Omental fat pad (tissue), 4 donors: ENCODE data around the gene SFTPA2. TPM values are rescaled to one million over a fixed set of nuclear protein-coding genes. Genes with fewer than 3 reads are reported as not detected.
"Not testable (repeated sequence)": the region's sequence is repeated elsewhere in the genome, so short reads cannot be mapped to it uniquely, and the experiment has no call there.

Source experiments
- ATAC-seq: fragments of 150-250 bp; one replicate; pipeline ENCODE4 v1.9.1; 2016; ENCODE audit warnings: mild to moderate bottlenecking, moderate library complexity; ENCODE audit not compliant: low FRiP score
- DNase-seq: peaks from one replicate; pipeline ENCODE4 v3.0.0-alpha.2; 2019; ENCODE audit warnings: low spot score
- total RNA-seq, 4 donors: library from RNA; depleted of rRNA; stranded (reverse); fragments of >200 nt; gene quantifications; one replicate each; pipeline ENCODE4 v1.1.0, GENCODE V29; 2016
- TF ChIP-seq, protein P1 (sequence below), 3 donors: fragments of 450-650 bp; IDR thresholded peaks; one replicate each; pipeline ENCODE4 v1.5.1; 2016 to 2017; ENCODE audit warnings: antibody characterized with exemption in 3 of 3, mild to moderate bottlenecking in 3 of 3, moderate library complexity in 2 of 3

SFTPA2 gene
- total RNA-seq, 4 donors from 2014 or later: 0.25 TPM; not detected in 3

DNA sequence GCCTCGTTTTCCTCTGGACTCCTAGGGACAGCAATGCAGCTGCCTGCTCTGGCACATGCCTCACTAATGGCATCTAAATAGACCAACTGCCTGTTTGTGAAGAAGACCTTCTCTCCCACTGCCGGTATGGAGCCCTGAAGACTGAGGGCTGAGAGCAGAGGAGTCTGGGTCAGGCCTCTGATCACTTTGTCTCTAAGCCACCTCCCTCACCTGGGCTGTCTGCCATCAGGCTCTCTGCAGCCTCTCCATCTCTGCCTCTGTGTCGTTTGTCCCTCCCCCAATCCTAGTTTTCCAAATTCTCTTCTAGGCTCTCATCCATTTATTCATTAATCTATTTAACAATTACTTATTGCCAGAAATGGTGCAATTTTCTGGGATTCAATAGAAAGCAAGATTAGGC lies 35.3 kb upstream of the SFTPA2 start:
- TF ChIP-seq, protein P1, sequence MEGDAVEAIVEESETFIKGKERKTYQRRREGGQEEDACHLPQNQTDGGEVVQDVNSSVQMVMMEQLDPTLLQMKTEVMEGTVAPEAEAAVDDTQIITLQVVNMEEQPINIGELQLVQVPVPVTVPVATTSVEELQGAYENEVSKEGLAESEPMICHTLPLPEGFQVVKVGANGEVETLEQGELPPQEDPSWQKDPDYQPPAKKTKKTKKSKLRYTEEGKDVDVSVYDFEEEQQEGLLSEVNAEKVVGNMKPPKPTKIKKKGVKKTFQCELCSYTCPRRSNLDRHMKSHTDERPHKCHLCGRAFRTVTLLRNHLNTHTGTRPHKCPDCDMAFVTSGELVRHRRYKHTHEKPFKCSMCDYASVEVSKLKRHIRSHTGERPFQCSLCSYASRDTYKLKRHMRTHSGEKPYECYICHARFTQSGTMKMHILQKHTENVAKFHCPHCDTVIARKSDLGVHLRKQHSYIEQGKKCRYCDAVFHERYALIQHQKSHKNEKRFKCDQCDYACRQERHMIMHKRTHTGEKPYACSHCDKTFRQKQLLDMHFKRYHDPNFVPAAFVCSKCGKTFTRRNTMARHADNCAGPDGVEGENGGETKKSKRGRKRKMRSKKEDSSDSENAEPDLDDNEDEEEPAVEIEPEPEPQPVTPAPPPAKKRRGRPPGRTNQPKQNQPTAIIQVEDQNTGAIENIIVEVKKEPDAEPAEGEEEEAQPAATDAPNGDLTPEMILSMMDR (IDR thresholded peaks at IDR 0.05): no peak
- ATAC-seq: no peak
- no peak for DNase-seq

DNA sequence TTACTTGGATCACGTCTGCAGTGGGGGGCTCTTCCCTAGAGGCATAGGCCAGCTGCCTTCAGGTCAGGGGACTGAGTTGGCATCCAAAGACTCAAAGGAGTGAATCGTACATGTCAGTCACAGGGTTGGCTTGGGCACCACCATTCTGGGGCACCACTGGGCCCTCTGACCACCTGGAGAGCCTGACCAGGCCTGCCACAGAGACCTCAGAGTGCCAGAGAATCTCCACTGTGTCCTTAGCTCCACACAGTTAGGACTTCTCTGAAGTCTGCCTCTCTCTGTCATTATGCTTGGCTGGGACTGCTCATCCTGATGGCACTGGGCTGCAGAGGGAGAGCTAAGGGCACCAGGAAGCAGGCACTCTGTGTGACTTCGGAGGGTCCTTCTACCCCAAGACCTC lies 34.4 kb upstream of the SFTPA2 start:
- not testable (repeated sequence) for DNase-seq, ATAC-seq

DNA sequence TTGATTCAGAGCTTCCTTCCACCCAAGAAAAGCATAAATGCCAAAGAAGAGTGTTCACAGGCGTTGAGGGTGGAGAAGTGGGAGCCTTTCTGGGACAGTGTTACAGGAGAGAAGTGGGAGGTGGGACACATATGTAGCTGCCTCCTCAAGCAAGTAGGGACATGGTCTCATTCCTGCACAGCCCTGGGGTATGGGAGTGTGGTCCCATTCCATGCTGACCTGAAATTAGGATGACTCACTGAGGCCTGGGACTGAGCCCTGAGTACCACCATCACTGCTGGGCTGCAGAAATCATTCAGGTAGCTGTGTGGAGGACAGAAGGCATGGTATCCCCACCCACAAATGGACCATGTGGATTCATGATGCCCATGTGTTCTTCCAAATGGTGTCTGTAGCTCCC lies 33.2 kb upstream of the SFTPA2 start:
- DNase-seq (no peak), ATAC-seq (no peak)
- TF ChIP-seq, protein P1 (IDR thresholded peaks at IDR 0.05): no peak

DNA sequence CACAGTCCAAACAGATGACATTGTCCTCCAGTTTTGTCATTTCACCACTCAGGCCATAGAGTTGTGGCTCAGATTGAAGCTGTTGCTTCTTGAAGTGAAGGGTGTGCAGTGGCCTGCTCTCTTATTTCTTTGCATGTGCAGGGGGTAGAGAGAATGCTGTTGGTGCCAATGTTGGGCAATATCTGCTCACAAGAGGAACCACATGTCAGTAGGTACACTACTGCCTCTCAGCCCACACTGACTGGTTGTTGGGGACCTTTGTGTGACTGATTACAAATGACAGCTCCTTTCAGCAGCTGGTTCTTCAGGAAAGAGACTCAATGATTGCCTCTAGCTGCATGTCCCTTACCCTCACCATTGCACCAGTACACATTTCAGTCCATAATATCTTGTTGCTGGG lies 28.6 kb upstream of the SFTPA2 start:
- DNase-seq (no peak), ATAC-seq (no peak)
- TF ChIP-seq, protein P1 (IDR thresholded peaks at IDR 0.05): no peak

DNA sequence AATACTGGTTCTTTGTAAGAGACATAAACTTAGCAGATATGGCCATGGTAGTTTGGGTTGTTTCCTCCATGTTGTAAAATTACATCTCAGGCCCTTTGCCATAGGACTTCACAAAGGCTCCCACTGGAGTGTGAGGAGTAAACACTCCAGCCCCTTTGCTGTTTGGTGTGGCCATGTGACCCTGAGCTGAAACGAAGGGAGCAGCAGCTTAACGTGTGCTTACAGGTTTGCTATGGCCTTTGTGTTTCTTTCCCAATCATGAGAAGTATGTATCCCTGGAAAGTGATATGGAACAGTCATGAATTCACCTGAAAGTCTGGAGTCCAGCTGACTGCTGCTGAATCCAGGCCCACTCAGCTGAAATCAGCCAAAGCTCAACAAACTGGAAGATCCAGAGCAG lies 26.7 kb upstream of the SFTPA2 start:
- DNase-seq (no peak), ATAC-seq (no peak)
- TF ChIP-seq, protein P1 (IDR thresholded peaks at IDR 0.05): no peak

DNA sequence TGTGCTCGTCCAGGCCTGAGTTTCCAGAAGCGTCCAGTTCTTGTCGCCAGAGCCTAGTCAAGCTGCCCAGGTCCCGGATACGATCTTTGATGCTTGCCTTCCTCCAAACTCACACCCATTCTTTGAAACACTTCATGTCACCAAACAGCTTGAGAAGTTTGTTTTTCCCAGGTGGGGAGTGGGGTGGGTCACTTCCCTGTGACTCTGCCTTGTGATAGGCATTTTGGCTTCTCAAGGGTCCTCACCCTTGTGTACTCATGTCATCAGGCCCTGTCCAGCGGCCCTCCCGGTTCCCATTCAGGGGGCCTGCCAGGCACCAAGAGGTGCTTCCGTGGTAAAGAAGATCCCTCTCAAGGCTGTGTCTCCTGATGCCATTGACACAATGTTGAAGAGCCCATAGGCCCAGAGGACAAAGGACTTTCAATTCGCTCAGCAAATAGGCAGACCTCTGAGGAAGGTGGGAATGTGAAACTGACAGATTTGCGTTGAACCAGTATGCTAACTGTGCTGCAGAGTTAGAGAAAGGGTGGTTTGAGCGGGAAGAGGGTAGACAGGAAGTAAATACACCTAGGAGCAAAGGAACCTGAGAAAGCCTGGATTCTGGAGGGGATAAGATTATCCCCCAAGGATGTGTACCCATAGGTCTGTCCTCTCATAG lies 25.8 kb upstream of the SFTPA2 start:
- no peak for DNase-seq
- TF ChIP-seq, protein P1 (IDR thresholded peaks at IDR 0.05): no peak
- ATAC-seq: no peak

DNA sequence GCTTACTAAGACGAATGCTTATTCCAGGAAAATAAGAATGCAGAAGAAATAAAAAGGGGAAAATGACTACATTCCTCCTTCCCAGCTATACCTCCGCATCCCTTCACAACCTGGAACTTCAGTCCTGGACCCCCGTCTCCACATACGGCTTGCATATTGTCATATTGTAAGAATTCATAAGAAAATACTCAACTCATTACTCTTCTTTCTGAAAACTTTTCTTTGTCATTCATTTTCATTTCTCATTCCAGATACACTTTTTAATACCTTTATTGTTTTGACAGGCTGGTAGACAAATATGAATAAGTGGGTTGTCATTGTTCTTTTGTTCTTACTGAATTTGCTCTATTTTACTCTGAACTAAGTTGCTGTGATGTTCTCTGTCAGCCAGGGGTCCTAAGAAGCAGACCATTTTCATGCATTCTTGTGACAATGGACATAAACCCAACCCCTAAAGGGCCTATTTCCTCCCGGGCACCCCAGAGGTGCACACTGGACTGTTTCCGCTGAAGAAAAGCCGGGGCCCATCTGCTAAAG lies 23.3 kb upstream of the SFTPA2 start:
- DNase-seq: no peak
- TF ChIP-seq, protein P1 (IDR thresholded peaks at IDR 0.05): no peak
- no peak for ATAC-seq

DNA sequence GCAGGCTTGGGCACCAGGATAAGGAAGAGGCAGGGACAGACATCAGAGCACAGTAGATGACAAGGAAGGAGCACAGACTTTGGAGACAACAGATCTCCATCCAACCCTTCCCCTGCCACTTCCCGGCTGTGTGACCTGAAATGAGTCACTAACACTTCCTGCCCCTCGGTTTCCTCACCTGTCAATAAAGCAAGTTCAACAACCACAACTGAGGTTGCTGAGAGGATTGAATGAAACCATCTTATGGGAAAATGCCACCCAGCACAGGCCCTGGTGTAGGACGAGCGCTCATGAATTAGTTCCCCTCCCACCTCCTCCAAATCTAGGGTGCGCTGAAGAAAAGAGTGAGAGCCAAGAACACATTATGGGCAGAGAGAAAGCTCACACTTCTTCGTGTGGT lies 22.7 kb upstream of the SFTPA2 start:
- ATAC-seq, DNase-seq: not testable (repeated sequence)
